PC-9 (cell line): ENCODE results near the gene LDLRAD3. TPM values are rescaled to one million over a fixed set of nuclear protein-coding genes. Genes with fewer than 3 reads are reported as not detected.

ENCODE experiments used
- BruUV-seq: library from RNA; stranded (reverse); fragments of 400-500 nt; replicated peaks from 2 replicates; lab custom pipeline; 2021; lab: Mats Ljungman, UMichigan
- CTCF ChIA-PET: fragments of 300-600 bp; sonication (Branson Sonifier 250); formaldehyde crosslinking; loops from one replicate; lab custom pipeline; 2022; ENCODE audit warnings: antibody characterized with exemption; lab: Charles Lee
- POLR2A ChIA-PET: fragments of 300-600 bp; sonication (Branson Sonifier 250); formaldehyde crosslinking; loops from one replicate; lab custom pipeline; 2022; ENCODE audit warnings: antibody characterized with exemption; ENCODE audit not compliant: unreplicated experiment; lab: Charles Lee
- DNase-seq, 2 experiments: peaks; one replicate each; pipeline versions ENCODE4 v3.0.0 to v3.0.0-alpha.2; 2015 to 2022; ENCODE audit warnings: mixed read lengths in 1 of 2
- H2AFZ ChIP-seq: fragments of 200-600 bp; sonication (generic); 2 replicates; pipeline ENCODE4 v1.8.1; 2017; ENCODE audit warnings: antibody characterized with exemption
- H3F3A ChIP-seq: fragments of 200-600 bp; sonication (generic); 2 replicates; pipeline ENCODE4 v1.8.1; 2017; ENCODE audit warnings: antibody characterized with exemption, mild to moderate bottlenecking, low read depth; ENCODE audit not compliant: insufficient read depth
- H3K27ac ChIP-seq: fragments of 200-600 bp; sonication (generic); 2 replicates; pipeline ENCODE4 v1.6.1; 2016; ENCODE audit warnings: mixed run types
- H3K27me3 ChIP-seq: fragments of 200-600 bp; sonication (generic); 2 replicates; pipeline ENCODE4 v1.6.1; 2016; ENCODE audit warnings: low read depth, mixed run types; ENCODE audit not compliant: insufficient read depth
- H3K36me3 ChIP-seq: fragments of 200-600 bp; sonication (generic); 2 replicates; pipeline ENCODE4 v1.6.1; 2016; ENCODE audit warnings: low read depth, mixed run types
- H3K4me1 ChIP-seq: fragments of 200-600 bp; sonication (generic); replicated peaks from 2 replicates; pipeline ENCODE4 v1.6.1; 2016; ENCODE audit warnings: mixed run types; ENCODE audit not compliant: insufficient read depth
- H3K4me2 ChIP-seq: fragments of 200-600 bp; sonication (generic); 2 replicates; pipeline ENCODE4 v1.6.1; 2017; ENCODE audit warnings: mixed run types
- H3K4me3 ChIP-seq: fragments of 200-600 bp; sonication (generic); 2 replicates; pipeline ENCODE4 v1.6.1; 2016; ENCODE audit warnings: mixed run types
- H3K79me2 ChIP-seq: fragments of 200-600 bp; sonication (generic); 2 replicates; pipeline ENCODE4 v1.6.1; 2017; ENCODE audit warnings: low read depth, mixed run types
- H3K9me2 ChIP-seq: fragments of 200-600 bp; sonication (generic); 2 replicates; pipeline ENCODE4 v1.8.1; 2017; ENCODE audit warnings: mild to moderate bottlenecking; ENCODE audit not compliant: insufficient read depth
- H3K9me3 ChIP-seq: fragments of 200-600 bp; sonication (generic); 2 replicates; pipeline ENCODE4 v1.8.1; 2016; ENCODE audit warnings: low read depth; ENCODE audit not compliant: insufficient read depth
- H4K20me1 ChIP-seq: fragments of 200-600 bp; sonication (generic); 2 replicates; pipeline ENCODE4 v1.8.1; 2017; ENCODE audit not compliant: insufficient read depth
- CTCF ChIP-seq: fragments of 200-600 bp; sonication (generic); conservative IDR thresholded peaks from 2 replicates; pipeline ENCODE4 v1.6.1; 2017; ENCODE audit warnings: mixed run types, antibody characterized with exemption, mild to moderate bottlenecking, moderate library complexity
- EZH2 ChIP-seq: fragments of 200-600 bp; sonication (generic); IDR thresholded peaks from 2 replicates; pipeline ENCODE4 v1.8.0; 2017; ENCODE audit warnings: antibody characterized with exemption, low read depth
- intact Hi-C: fragments of 100-400 bp; cut with micrococcal nuclease; formaldehyde crosslinking; loops from one replicate; pipeline ENCODE4 v1.10.0; 2022; ENCODE audit not compliant: unreplicated experiment
- total RNA-seq: library from RNA; stranded (reverse); gene quantifications from 2 replicates; pipeline ENCODE4 v1.2.3, GENCODE V29; 2021

LDLRAD3 gene
- total RNA-seq, 1 experiment from 2014 or later, result 15.9 TPM

DNA sequence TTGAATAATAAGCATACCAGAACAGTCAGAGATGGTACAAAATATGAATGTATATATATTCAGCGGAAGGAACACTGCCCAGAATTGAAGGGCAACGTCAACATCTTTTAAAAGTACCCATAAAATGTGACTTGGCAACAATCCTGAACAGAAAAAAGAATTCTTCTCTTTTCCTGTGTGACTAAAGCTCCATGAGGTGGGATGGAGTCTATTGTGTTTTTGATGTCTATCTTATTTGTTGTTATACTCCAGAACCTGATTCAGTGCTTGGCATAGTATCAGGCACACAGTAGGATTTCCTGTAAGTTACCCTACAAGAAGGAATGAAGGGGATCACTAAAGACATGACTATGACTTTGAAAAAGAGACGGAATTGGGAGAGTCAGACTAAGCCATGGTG lies 10.3 kb downstream of the LDLRAD3 start:
- Histone ChIP-seq H3K9me3 (no peaks in the 10 kb centered on the region), H3F3A (no peaks in the 10 kb centered on the region), H3K4me2 (no peak overlapping the region), H3K27me3 (no peaks in the 10 kb centered on the region), H2AFZ (no peak overlapping the region), H3K36me3 (no peaks in the 10 kb centered on the region), H3K9me2 (no peaks in the 10 kb centered on the region), H3K4me3 (no peak overlapping the region), H3K4me1 (peaks cover 6% of the 10 kb centered on the region; the same call in 1 of the 2 replicates), H3K27ac (no peak overlapping the region), H4K20me1 (peaks cover 6% of the 10 kb centered on the region), H3K79me2 (peaks cover 85% of the 10 kb centered on the region)
- intact Hi-C loops, result no loop called here
- POLR2A ChIA-PET, result interaction anchor here (0.6 kb wide), 1 partner anchor 24 kb away, joined by 3 read pairs; no protein-coding TSS in a partner anchor
- BruUV-seq, result no TSS peak
- no peak for TF ChIP-seq CTCF
- TF ChIP-seq EZH2, result no peak
- no peak for DNase-seq
- CTCF ChIA-PET, result interaction anchor here (0.7 kb wide), 1 partner anchor 287 kb away, joined by 3 read pairs; no protein-coding TSS in a partner anchor

DNA sequence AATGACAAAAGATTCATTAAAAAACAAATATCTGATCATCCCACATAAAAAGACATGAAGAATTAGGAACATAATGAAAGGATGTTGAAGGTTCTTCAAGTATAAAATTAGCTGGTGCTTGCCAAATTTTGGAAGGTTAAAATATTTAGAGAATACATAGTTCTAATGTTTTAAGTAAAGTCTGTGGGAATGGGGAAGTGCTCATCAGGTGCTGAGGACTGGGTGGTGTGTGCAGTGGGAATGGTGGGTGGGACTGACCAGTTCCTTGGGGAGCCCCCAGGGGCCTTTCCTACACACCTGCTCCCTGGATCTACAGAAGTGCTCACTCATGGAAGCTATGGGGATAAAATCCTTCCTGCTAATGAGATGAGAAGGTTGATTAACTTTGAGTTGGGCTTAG lies 11.8 kb downstream of the LDLRAD3 start:
- Histone ChIP-seq H2AFZ (no peak overlapping the region), H3K9me2 (no peaks in the 10 kb centered on the region), H3K4me3 (no peak overlapping the region), H3K4me2 (no peak overlapping the region), H3K27ac (no peak overlapping the region), H3F3A (no peaks in the 10 kb centered on the region), H3K4me1 (no peaks in the 10 kb centered on the region), H3K9me3 (no peaks in the 10 kb centered on the region), H3K27me3 (no peaks in the 10 kb centered on the region), H3K79me2 (peaks cover 83% of the 10 kb centered on the region), H3K36me3 (no peaks in the 10 kb centered on the region), H4K20me1 (peaks cover 6% of the 10 kb centered on the region)
- ChIA-PET CTCF (no interaction called here), POLR2A (no interaction called here)
- no TSS peak for BruUV-seq
- no peak for TF ChIP-seq EZH2
- no peak for TF ChIP-seq CTCF
- intact Hi-C loops, result no loop called here
- no peak for DNase-seq

GRCh38 chr11:35962369-35963138 lies 18.7 kb downstream of the LDLRAD3 start:
- Histone ChIP-seq H4K20me1 (no peaks in the 10 kb centered on the region), H3K36me3 (no peaks in the 10 kb centered on the region), H3K4me3 (no peak overlapping the region), H3K4me2 (no peak overlapping the region), H3K9me2 (no peaks in the 10 kb centered on the region), H2AFZ (no peak overlapping the region), H3F3A (no peaks in the 10 kb centered on the region), H3K27me3 (no peaks in the 10 kb centered on the region), H3K4me1 (no peaks in the 10 kb centered on the region), H3K27ac (no peak overlapping the region), H3K79me2 (peaks cover 33% of the 10 kb centered on the region), H3K9me3 (no peaks in the 10 kb centered on the region)
- POLR2A ChIA-PET, result no interaction called here
- DNase-seq, result no peak
- CTCF ChIA-PET, result no interaction called here
- no TSS peak for BruUV-seq
- TF ChIP-seq CTCF (no peak), EZH2 (no peak)
- intact Hi-C loops, result no loop called here
